Measurements from ENCODE around the gene SLC38A2. TPM values are rescaled to one million over a fixed set of nuclear protein-coding genes. Genes with fewer than 3 reads are reported as not detected.
A peak's percentile ranks its signal among the peaks of the same experiment; 100 is the strongest.
"Not testable (repeated sequence)": the region's sequence is repeated elsewhere in the genome, so short reads cannot be mapped to it uniquely, and the experiment has no call there.

Gene SLC38A2
- polyA plus RNA-seq, 5 donors, result 109 to 213 (median 169) TPM

DNA sequence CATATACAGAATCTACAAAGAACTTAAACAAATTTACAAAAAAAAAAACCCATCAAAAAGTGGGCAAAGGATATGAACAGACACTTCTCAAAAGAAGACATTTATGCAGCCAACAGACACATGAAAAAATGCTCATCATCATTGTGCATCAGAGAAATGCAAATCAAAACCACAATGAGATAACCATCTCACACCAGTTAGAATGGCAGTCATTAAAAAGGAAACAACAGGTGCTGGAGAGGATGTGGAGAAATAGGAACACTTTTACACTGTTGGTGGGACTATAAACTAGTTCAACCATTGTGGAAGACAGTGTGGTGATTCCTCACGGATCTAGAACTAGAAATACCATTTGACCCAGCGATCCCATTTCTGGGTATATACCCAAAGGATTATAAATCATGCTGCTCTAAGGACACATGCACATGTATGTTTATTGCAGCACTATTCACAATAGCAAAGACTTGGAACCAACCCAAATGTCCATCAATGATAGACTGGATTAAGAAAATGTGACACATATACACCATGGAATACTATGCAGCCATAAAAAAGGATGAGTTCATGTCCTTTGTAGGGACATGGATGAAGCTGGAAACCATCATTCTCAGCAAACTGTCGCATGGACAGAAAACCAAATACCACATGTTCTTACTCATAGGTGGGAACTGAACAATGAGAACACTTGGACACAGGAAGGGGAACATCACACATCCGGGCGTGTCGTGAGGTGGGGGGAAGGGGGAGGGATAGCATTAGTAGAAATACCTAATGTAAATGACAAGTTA lies 27.1 kb upstream of the SLC38A2 start:
- not testable (repeated sequence) for DNase-seq

DNA sequence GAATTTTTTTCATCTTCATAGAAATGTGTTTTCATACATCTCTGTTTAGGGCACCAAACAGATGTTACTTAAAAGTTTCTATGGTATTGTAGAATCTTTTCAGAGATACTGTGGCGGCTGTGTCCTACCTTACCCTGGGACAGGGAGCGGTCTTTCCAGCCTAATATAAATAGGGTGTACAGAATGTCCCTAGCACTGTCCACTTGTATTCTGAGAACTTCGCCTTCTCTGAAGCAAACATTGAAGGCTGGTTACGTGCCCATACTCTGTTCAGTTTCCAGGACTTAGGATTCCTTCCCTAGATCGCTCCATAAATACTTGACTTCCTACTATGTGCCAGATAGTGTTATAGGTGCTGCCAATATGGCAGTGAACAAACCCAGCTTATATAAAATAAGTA lies 24.3 kb upstream of the SLC38A2 start:
- DNase-seq, result no peak

DNA sequence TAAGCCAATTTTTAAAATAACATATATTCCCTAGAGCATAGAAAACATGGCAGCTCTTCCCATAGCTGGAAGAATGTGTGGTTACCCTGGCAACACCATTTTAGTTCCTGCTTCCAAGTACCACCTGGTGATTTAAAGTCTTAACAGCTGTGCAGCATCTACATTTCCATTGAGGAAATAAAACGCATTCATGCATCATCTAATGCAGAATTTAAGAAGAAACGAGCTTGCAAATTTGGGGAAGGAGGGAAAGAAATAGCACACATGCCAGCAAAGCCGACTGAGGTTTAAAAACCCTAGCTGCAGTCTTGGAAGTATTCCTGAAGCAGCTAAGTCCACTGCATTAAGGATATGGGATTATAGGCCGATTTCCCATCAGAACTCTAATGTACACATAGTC lies 22.8 kb upstream of the SLC38A2 start:
- no peak for DNase-seq

DNA sequence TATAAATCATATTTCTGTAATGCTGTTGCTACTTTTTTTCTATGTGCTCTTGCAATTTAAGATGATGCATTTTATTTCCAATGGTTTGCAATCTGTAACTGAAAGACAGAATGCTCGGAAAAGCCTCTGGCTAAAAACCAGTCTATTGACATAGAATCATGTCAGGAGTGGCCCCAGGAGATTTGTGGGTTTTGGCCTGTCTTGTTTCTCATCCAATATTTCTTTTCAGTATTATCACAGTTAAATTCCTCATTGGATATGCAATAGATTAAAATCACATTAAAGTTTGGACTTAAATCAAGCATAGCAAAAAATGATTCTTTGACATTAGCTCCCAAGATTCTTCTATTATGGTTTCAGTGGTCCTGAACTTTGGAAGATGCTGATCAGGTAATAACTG lies 19.1 kb upstream of the SLC38A2 start:
- DNase-seq, result no peak

DNA sequence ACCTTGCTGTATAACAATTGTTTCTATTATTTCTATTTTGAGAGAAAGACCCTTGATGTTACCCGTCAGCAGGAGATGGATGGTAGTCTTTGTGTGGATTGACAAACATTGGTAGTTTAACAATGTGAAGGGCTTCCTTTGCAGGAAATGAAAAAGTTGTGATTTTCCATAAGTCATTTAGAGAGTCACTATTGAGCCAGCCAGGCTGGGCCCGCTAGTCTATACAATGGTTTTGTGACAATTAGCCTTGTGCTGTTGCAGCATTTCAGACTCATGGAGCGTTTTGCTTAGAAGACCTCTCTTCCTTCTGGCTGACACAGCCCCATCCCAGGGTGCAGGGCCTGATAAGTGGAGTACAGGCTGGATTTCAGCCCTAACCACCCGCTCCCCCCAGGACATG lies 18.3 kb upstream of the SLC38A2 start:
- DNase-seq, result no peak

DNA sequence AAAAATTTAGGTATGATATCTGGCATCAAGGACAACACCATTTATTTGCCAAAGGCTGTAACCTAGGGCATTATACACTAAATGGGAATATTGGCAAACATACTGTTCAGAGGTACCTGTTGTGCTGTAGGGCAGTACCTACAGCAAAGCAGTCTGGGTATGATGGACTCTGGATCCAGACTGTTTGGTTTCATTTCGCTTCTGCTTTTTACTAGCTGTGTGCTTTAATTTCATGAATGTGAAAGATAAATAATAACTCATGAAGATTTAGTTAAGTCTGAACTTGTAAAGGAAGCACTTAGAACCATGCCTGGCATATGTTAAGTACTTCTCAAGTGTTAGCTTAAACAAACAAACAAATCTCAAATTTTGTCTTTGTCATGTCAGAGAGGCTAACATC lies 17.7 kb upstream of the SLC38A2 start:
- no peak for DNase-seq

DNA sequence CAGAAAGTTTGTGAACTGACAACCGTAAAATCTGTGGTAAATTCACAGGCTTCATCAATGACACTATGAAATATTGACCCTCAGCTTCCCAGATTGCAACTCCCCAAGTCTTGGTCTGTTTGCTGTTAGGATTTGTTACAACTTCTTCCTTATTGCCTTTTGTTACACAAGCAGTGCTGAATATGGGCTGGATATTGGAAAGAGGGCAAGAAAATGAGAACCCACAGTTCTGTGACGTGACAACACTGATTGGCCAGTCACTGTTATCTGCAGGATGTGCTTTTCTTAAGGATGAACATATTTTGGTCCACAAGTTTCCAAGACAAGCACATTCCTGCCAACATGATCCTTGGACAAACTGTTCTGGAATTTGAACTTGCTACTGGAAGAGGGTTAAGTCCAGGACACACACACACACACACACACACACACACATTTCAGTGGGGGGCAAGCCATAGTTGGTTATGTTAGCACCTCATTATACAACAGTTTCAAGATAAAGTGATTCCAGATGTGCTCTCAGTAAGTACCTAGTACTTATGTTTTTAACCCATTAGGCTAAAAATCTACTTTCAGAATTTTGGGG lies 16.6 kb upstream of the SLC38A2 start:
- DNase-seq, result peak; percentile 67 to 70

DNA sequence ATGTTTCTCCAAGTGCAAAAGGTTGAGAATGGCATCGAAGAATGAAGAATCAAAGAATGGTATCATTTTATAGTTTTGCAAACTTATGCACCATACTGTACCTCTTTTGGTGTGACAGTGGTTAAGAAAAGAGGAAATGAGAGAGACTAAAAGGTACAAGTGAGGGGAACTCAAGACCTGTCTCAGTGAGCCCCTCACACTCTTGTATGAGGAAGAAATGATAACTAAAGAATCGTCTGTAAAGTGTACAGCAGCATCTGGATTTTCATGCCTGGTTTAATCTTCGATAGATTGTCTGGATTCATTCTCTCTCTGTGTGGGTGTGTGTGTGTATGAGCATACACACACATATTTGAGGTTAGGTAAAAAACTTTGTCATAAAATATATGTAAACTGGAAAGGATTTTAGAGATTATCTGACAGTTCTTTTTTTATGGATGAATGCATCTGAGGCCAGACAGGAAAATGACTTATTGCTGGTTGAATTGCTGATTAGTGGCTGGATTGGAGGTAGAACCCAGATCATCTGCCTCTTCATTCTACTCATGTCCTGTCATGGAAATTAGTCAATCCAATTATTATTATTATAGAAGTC lies 16.0 kb upstream of the SLC38A2 start:
- DNase-seq, result no peak

DNA sequence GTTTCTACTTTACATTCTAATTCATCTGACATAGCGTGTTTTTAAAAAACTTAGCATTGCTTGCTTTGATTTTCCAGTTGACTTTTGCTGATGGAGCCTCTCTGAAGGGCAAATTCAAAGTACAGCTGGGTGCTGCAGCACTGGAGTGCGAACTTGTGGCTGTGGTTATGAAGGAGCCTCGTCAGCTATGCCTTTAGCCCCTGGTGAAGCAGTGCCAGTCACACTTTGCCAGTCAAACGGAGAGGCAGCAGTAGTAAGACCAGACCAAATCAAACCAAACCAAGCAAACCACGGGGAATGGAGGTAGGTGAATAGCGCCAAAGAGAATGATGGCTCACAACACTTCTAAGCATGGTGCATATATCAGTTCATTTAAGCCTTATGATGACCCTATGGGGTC lies 15.1 kb upstream of the SLC38A2 start:
- DNase-seq, result no peak

DNA sequence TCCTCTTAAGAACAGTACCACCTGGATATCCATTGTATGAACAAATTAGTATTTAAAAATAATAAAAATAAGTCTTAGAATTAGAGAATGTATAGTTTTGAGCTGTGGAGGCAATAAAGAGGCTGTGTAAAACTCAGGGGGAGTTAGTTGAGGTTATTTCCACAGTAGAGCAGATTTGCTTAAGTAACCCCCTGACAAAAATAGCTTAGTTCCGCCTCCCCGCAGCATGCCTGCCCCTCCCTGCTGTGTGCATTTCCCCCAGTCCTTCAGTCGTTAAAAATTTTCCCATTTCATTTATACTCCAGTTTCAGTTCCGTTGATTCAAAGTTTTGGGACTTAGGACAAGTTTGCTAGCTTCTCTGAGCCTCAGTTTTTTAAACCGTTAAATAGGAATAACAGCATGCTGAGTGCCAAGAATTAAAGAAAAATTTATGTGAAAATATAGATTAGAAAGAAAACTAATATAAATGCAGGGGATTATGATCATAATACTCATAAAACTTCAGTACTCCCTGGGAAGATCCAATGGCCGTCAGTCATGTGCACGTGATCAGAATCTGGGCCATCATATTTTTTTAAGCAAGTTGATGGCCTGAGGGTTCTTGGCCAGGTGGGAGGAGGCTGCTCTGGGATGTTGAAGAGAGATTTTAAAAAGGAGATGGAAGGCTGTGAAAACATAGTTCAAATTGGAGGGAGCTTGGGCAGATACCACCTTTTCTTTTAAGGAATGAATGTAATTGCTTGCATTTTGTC lies 14.5 kb upstream of the SLC38A2 start:
- DNase-seq, result peak in 1 of 2 donors; percentile 48

DNA sequence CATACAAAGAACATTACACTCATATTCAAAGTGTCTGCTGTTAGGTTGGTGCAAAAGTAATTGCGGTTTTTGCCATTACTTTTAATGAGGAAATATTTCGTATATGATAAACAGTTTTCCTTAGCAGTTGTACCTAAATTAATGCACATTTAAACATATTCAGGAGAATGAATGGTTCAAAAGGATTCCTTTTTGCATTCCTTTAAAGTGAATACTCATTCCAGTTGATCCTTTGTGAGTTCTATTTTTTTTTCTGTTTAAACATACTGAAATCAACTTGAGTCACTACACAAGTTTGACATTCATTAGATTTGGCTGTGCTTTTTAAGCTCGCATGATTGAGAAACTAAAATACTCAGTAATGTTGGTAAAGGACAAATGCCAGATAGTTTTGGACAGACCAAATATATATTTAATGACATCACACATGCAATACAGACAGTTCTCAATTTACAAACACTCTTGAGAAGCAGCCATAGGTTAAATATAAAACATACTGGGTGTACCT lies 13.8 kb upstream of the SLC38A2 start:
- DNase-seq, result peak; percentile 65 to 68

DNA sequence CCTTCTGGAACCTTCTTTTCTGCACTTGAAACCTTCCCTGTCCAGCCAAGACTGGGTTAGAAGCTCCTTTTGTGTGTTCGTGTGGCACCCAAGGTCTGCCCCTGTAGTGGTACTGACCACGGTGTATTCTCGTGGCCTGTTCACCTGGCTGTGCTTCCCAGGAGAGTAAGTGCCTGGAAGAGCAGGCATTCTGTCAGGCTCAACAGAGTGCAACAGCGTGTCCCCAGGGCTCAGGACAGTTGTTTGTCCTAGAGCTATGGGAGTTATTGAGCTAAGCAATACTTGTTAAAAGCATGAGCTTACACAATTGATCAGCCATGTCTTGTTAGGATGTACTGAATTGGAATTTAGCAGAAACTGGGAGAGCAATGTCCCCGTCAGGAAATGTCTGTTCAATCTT lies 12.9 kb upstream of the SLC38A2 start:
- no peak for DNase-seq

DNA sequence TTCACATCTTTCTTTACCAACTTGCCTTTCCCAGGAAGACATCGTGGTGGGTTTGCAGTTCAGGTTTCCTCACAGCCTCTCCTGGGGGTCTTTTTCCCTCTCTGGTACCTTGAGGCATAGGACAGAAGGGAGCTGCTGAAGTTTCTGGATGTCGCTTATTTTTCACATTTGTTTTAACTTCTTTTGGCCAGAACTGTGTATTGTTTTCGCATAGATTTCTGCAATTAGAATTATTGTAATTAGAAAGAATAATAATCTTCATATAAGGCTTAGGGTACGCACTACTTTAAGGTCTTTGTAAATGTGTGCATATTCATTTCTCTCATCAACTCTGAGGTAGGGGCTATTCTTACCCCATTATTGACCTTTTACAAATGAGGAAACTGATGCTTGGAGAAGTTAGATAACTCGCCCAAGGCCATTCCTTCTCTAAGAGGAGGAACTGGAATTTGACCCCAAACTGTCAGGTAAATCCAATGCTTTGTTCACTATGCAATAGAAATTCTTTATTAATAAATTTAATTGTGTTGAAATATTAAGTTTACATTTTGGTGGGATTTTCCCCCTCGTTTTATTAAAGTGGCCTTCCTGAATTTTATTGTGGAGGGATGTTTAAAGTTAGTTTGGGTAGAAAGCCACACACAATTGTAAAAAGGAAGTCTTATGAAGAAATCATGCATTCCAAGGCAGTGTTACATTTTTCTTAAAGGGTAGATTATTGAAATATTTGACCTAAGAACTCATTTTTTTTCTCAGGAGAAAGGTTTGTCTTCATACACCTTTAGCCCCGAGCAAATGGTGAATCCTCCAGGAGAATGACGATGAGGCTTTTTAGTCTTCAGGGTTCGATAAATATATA lies 12.1 kb upstream of the SLC38A2 start:
- no peak for DNase-seq

DNA sequence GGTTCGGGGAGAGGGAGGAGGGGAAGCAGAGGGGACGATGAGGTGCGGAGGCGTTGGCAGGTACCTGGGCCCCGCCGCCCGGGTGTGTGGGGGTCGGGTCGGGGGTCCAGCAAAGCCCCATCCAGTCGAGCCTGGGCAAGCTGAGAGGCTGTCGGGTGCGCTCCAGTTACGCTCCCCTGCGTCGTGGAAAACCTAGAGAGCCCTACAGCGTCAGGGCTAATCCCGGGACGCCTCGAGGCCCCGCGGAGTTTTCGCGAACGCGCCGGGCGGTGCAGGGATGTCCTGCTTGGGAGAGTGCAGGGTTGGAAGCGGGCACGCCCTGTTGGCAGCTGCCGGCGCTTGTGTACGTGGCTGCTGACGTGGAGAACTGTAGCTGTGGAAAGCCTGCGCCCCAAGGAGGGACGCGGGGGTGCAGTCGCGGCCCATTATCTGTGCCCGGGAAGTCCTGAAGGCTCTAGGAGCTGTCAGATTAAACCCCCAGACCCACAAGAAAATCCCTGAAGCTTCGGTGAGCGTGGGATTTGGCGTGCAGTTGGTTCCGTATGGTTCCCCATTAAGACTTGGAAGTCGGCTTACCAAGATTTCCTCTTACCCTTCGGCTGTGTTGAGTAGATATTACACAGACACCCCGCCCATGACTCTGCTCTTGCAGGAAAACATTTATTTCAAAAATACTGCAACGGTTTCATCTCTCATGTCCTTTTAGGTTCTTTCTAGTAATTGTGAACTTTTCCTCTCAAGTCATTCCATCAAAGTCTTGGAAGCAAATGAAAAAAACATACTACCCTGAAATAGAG lies 11.3 kb upstream of the SLC38A2 start:
- peak; percentile 89 for DNase-seq

DNA sequence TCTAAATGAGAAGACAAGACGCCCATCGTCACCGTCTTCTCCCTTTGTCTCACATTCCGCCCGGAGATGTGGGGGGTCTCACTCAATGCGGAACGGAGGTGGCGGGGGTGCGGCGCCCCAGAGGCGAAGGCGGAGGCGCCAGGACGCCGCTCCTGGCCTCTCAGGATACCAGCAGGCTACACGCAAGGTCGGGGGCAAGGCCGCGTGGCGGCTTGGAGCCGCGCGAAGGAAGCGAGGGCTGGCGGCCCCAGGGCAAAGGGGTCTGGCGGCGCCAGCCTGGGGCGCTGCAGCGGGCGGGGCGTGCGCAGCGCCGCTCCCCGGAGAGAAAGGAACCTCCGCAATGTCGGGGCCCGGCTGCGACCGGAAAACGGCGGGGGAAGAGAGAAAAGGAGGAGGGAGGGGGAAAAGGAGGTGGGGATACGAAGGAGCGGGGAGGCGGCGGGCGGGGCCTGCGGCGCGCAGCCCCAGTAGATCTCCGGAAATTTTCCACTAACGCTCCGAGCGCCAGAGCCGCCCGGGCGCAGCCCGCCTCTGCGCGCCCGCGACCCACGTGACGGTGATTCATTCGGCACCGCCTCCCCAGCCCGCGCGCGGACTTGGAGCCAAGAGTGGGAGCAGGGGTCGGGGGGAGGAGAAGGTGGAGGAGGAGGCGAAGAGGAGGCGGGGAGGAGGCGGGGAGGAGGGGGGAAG lies 10.5 kb upstream of the SLC38A2 start:
- peak; percentile 98 for DNase-seq

DNA sequence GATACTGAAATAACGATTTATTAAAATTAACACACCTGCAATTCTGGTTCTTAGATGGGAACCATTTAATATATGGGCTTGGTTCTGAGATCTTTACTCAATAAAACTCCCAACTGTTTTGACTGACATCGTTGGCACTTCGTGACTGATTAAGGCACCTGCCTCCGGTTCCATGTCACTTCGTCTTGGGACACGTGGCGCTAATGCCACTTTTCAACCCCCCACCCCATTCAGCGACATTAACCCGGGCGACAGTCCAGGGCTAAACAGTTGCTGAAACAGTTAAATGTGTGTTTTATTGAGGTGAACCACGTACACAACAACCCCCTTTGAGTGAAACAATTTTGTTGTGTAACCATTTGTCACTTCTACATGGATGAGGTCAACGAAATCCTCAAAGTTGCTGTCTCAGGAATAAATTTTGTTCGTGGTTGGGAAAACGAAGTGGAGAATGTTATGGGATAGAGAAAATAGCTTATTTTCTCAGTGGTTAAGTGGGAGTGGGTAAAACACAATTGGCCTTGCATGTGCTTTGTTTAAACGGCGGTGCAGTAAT lies 9.9 kb upstream of the SLC38A2 start:
- no peak for DNase-seq

DNA sequence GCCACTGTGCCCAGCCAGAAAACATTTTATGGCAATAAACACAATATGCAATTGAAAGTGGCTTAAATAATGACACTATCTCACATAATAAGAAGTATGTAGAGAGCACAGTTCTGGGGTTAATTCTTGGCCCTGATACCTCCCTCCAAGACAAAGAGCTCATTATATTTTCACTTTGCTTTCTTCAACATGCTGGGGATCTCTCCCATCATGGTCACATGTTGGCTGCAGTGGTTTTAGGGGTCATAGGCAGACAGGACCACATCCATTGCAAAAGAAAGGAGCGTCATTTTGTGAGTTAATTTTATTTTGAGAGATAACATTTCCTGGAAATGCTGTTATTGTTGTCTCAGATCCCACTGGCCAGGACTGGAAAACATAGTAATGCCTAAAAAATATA lies 8.3 kb upstream of the SLC38A2 start:
- DNase-seq, result no peak

DNA sequence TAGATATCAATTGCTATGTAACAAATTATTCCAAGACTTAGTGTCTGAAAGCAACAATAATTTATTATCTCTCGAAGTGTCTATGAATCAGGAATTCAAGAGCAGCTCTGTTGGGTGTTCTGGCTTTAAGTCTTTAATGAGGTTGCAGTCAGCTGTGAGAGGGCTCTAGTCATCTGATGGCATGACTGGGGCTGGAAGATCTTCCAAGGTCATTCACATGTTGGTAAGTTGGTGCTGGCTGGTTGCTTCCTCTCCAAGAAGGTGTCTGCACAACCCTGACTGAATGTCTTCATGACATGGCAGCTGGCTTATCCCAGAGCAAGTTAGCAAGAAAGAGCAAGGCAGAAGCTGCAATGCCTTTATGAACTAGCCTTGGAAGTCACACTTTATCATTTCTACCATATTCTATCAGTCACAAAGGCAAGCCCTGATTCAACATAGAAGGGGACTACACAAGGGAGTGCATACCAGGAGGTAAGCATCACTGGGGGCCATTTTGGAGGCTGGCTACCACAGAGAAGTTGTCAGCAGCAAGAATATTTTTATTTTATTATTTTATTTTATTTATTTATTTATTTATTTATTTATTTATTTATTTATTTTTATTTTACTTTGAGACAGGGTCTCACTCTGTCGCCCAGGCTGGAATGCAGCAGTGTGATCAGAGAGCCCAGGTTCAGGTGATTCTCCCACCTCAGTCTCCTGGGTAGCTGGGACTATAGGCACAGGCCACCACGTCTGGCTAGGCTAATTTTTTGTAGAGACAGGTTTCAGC lies 7.6 kb upstream of the SLC38A2 start:
- DNase-seq, result no peak

DNA sequence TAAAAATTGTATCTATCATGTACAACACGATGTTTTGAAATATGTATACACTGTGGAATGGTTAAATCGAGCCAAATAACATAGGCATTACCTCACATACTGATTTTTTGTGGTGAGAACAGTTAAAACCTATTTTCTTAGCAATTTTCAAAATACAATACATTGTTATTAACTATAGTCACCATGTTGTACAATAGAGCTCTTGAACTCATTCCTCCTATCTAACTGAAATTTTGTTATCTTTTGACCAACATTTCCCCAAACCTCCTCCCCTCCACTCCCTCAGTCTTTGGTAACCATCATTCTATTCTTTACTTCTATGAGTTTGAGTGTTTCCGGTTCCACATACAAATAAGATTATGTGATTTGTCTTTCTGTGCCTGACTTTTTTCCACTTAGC lies 6.8 kb upstream of the SLC38A2 start:
- DNase-seq, result no peak
